ENCODE results near the gene CRBN. TPM values are rescaled to one million over a fixed set of nuclear protein-coding genes. Genes with fewer than 3 reads are reported as not detected.

CRBN gene
- total RNA-seq = 100 to 1,000 TPM in 3 of 5 donors, 10 to 100 TPM in 2; 43.7 to 864 (median 119) TPM
- polyA plus RNA-seq = 10 to 100 TPM; 16.4 to 38.2 (median 28.4) TPM
- long read RNA-seq, donor 1, partial matches to known transcripts = 0 of 3 reads
- long read RNA-seq, donor 1, other reads (novel, unspliced or antisense) = 0 of 3 reads
- long read RNA-seq, donor 2, transcript CRBN-201 (11 exons, 2,206 nt) = major isoform, 7 of 11 reads
- long read RNA-seq, donor 2, partial matches to known transcripts = 0 of 11 reads
- long read RNA-seq, donor 2, other reads (novel, unspliced or antisense) = 0 of 11 reads
- long read RNA-seq, donor 3, partial matches to known transcripts = 0 of 4 reads
- long read RNA-seq, donor 3, other reads (novel, unspliced or antisense) = 0 of 4 reads
- long read RNA-seq, donor 4, partial matches to known transcripts = 0 of 1 reads
- long read RNA-seq, donor 4, other reads (novel, unspliced or antisense) = 0 of 1 reads
- long read RNA-seq, donor 5, partial matches to known transcripts = 0 of 8 reads
- long read RNA-seq, donor 5, other reads (novel, unspliced or antisense) = 0 of 8 reads
- long read RNA-seq, donor 6 = 0 reads
- long read RNA-seq, donor 7, full-length matches to known transcripts = 17 of 17 reads
- long read RNA-seq, donor 7, partial matches to known transcripts = 0 of 17 reads
- long read RNA-seq, donor 7, other reads (novel, unspliced or antisense) = 0 of 17 reads
- long read RNA-seq, donor 8, transcript CRBN-201 (11 exons, 2,206 nt) = major isoform, 5 of 19 reads
- long read RNA-seq, donor 8, partial matches to known transcripts = 11 of 19 reads
- long read RNA-seq, donor 8, other reads (novel, unspliced or antisense) = 0 of 19 reads
- long read RNA-seq, donor 9, partial matches to known transcripts = 0 of 9 reads
- long read RNA-seq, donor 9, other reads (novel, unspliced or antisense) = 0 of 9 reads
- long read RNA-seq, donor 10, partial matches to known transcripts = 0 of 2 reads
- long read RNA-seq, donor 10, other reads (novel, unspliced or antisense) = 0 of 2 reads

GRCh38 chr3:3179407-3180094, at the start of gene CRBN:
Gene CRBN, minus strand, starts transcription at chr3:3179691. Its CDS starts 4 bp downstream, at chr3:3179687.
- peak within 1 kb of the TSS; percentile 85 to 100 (median 93) for H3K4me3 ChIP-seq
- TF ChIP-seq POLR2AphosphoS5 (IDR thresholded peaks at IDR 0.05) = peak; percentile 82 to 91 (median 90)
- no peak for TF ChIP-seq POLR2A (IDR thresholded peaks at IDR 0.05)
- peak in 5 of 7 experiments; percentile 96 to 99 (median 97) for TF ChIP-seq CTCF (IDR thresholded peaks at IDR 0.05)
- DNase-seq = peak; percentile 88 to 96
- H3K27me3 ChIP-seq = no peaks in the 10 kb centered on the region
- H3K27ac ChIP-seq = peak within 1 kb of the TSS; percentile 80 to 89 (median 83)
- no peaks in the 10 kb centered on the region for H3K9me3 ChIP-seq
- H3K36me3 ChIP-seq = peaks cover 0 to 20% (median 15%) of the 10 kb centered on the region in 4 donors
- intact Hi-C loops (cut with DNase I; ENCODE audit: low total_unique reads) = no loop called here
- 1% methylated on average over 29 to 56 of the region's 56 CpGs for WGBS, 5 donors
- peaks cover 14 to 47% (median 37%) of the 10 kb centered on the region in 4 donors for H3K4me1 ChIP-seq

GRCh38 chr3:3227640-3228039, 48.1 kb upstream of the CRBN start:
- no peak overlapping the region for H3K4me3 ChIP-seq

DNA sequence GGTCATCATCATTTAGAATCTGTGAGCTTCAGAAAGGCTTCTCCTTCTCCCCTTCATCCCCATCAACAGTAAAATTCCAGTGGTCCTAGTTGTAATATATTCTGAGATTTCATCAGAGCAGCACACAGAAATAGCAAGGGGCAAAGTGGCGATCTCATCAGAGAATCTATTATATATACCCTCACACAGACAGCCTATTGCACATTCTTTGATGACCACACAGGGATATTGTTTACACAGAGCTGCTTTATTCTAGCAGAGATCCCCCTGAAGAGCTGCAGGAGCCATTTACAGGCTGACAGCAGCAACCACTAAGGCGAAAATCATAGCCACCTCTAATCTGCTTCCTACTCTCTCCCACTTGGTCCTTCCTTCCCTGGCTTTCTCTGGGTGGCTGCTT, 42.0 kb upstream of the CRBN start:
- Histone ChIP-seq H3K36me3 (no peaks in the 10 kb centered on the region), H3K27me3 (no peaks in the 10 kb centered on the region), H3K4me3 (no peak overlapping the region), H3K27ac (no peak overlapping the region), H3K4me1 (no peaks in the 10 kb centered on the region), H3K9me3 (no peaks in the 10 kb centered on the region)
- no peak for DNase-seq
- intact Hi-C loops (cut with DNase I; ENCODE audit: low total_unique reads) = no loop called here
- TF ChIP-seq POLR2A (IDR thresholded peaks at IDR 0.05) (no peak), EP300 (IDR thresholded peaks at IDR 0.05) (no peak), POLR2AphosphoS5 (IDR thresholded peaks at IDR 0.05) (no peak), CTCF (IDR thresholded peaks at IDR 0.05) (no peak)
- 55 to 79% (median 69%) methylated on average over 2 of the region's 2 CpGs for WGBS, 5 donors

More at GRCh38 chr3:3227640-3228039, 48.1 kb upstream of the CRBN start:
- 0 to 67% (median 0%) methylated on average over 1 of the region's 1 CpG for WGBS, 5 donors
- intact Hi-C loops (cut with DNase I; ENCODE audit: low total_unique reads) = no loop called here
- H3K36me3 ChIP-seq = no peaks in the 10 kb centered on the region
- DNase-seq = no peak
- H3K27ac ChIP-seq = no peak overlapping the region
- no peak for TF ChIP-seq POLR2A (IDR thresholded peaks at IDR 0.05)
- no peak for TF ChIP-seq CTCF (IDR thresholded peaks at IDR 0.05)
- TF ChIP-seq EP300 (IDR thresholded peaks at IDR 0.05) = no peak
- no peak for TF ChIP-seq POLR2AphosphoS5 (IDR thresholded peaks at IDR 0.05)
- no peaks in the 10 kb centered on the region for H3K27me3 ChIP-seq
- H3K4me1 ChIP-seq = no peaks in the 10 kb centered on the region
- H3K9me3 ChIP-seq = peaks cover 0 to 15% (median 8%) of the 10 kb centered on the region in 4 donors

DNA sequence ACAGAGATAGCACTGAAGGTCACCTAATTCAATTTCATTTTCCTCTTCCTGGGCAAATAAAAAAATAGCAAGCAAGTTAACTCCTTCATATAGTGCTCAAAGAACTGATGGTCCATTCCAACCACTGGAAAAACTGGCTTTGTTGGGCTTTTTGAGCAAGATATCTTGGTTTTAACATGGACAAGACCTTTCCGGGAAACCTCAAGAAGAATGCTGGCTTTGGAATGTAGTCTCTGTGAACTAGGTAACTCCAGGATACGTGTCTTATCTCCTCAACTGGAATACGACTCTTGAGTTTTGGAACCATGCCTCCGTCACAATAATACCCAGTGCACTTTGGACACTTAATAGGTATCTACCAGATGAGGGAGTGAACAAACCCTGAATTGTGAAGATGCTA, 36.9 kb upstream of the CRBN start:
- H3K27ac ChIP-seq = no peak overlapping the region
- WGBS, 5 donors = 56 to 72% (median 63%) methylated on average over 4 of the region's 4 CpGs

More for the DNA sequence above, 36.9 kb upstream of the CRBN start:
- Histone ChIP-seq H3K27me3 (no peaks in the 10 kb centered on the region), H3K9me3 (no peaks in the 10 kb centered on the region), H3K4me1 (no peaks in the 10 kb centered on the region), H3K36me3 (no peaks in the 10 kb centered on the region), H3K4me3 (no peak overlapping the region)
- intact Hi-C loops (cut with DNase I; ENCODE audit: low total_unique reads) = no loop called here
- TF ChIP-seq POLR2AphosphoS5 (IDR thresholded peaks at IDR 0.05) (no peak), POLR2A (IDR thresholded peaks at IDR 0.05) (no peak), CTCF (IDR thresholded peaks at IDR 0.05) (no peak), EP300 (IDR thresholded peaks at IDR 0.05) (no peak)
- no peak for DNase-seq
